HG03103 (cell line): Measurements from ENCODE around the gene KCNK18.
"Not testable (repeated sequence)": the region's sequence is repeated elsewhere in the genome, so short reads cannot be mapped to it uniquely, and the experiment has no call there.

Experiments
- ATAC-seq: cut with Tn5 transposase; IDR thresholded peaks from one replicate; pipeline ENCODE4 v1.9.1; 2021; ENCODE audit warnings: low read depth; ENCODE audit not compliant: unreplicated experiment

The KCNK18 gene

GRCh38 chr10:117169480-117169879 is 27.8 kb upstream of the KCNK18 start:
- no peak for ATAC-seq

- ATAC-seq, result no peak
Observed at GRCh38 chr10:117170244-117170643, 27.0 kb upstream of the KCNK18 start.

GRCh38 chr10:117174439-117175214 is 22.7 kb upstream of the KCNK18 start:
- peak; percentile 69 for ATAC-seq

- peak; percentile 27 for ATAC-seq
Observed at GRCh38 chr10:117175215-117175900, 21.9 kb upstream of the KCNK18 start.

- peak; percentile 48 for ATAC-seq
Observed at GRCh38 chr10:117175901-117176534, 21.3 kb upstream of the KCNK18 start.

GRCh38 chr10:117178190-117178589 is 19.1 kb upstream of the KCNK18 start:
- ATAC-seq, result no peak

- ATAC-seq, result no peak
Observed at GRCh38 chr10:117184296-117184695, 13.0 kb upstream of the KCNK18 start.

- no peak for ATAC-seq
Observed at GRCh38 chr10:117184821-117185220, 12.5 kb upstream of the KCNK18 start.

- ATAC-seq, result not testable (repeated sequence)
Observed at GRCh38 chr10:117185817-117186216, 11.5 kb upstream of the KCNK18 start.

- no peak for ATAC-seq
Observed at GRCh38 chr10:117186832-117187615, 10.3 kb upstream of the KCNK18 start.

GRCh38 chr10:117188371-117188770 is 8.9 kb upstream of the KCNK18 start:
- no peak for ATAC-seq

GRCh38 chr10:117189557-117189956 is 7.7 kb upstream of the KCNK18 start:
- no peak for ATAC-seq

- ATAC-seq, result no peak
Observed at GRCh38 chr10:117198088-117198487, 799 bp downstream of the KCNK18 start.

- no peak for ATAC-seq
Observed at GRCh38 chr10:117201826-117202225, 4.5 kb downstream of the KCNK18 start.

- ATAC-seq, result no peak
Observed at GRCh38 chr10:117204316-117204715, 7.0 kb downstream of the KCNK18 start.

- no peak for ATAC-seq
Observed at GRCh38 chr10:117212176-117212575, 14.9 kb downstream of the KCNK18 start.

- ATAC-seq, result no peak
Observed at GRCh38 chr10:117214401-117214800, 17.1 kb downstream of the KCNK18 start.

- no peak for ATAC-seq
Observed at GRCh38 chr10:117215079-117215478, 17.8 kb downstream of the KCNK18 start.

- ATAC-seq, result no peak
Observed at GRCh38 chr10:117216028-117216427, 18.7 kb downstream of the KCNK18 start.

GRCh38 chr10:117216611-117217195 is 19.4 kb downstream of the KCNK18 start:
- peak; percentile 88 for ATAC-seq
